HuH-7.5 (cell line): ENCODE measurements around the gene TMEM150A.
A peak's percentile ranks its signal among the peaks of the same experiment; 100 is the strongest.
"Not testable (repeated sequence)": the region's sequence is repeated elsewhere in the genome, so short reads cannot be mapped to it uniquely, and the experiment has no call there.

ENCODE experiments used
- DNase-seq: peaks from one replicate; pipeline ENCODE4 v3.0.0; 2011; ENCODE audit warnings: low spot score

Gene TMEM150A

DNA sequence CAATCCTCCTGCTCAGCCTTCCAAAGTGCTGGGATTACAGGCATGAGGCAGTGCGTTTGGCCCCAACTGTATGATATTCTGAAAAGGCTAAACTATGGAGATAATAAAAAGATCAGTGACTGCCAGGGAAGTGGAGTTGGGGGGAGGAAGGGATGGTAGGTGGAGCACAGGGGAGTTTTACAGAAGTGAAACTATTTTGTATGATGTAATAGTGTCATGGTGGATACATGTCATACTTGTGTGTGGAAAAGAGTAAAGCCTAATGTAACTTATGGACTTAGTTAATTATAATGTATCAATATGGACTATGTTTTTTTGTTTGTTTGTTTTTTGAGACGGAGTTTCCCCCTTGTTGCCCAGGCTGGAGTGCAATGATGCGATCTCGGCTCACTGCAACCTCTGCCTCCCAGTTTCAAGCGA lies 38.3 kb downstream of the TMEM150A start:
- DNase-seq = no peak

GRCh38 chr2:85561280-85562212 lies 41.0 kb downstream of the TMEM150A start, which contains the start of gene GGCX:
TSS of gene GGCX (minus strand) at chr2:85561493. CDS start at chr2:85561428, 65 bp downstream.
- DNase-seq = peak; percentile 77

DNA sequence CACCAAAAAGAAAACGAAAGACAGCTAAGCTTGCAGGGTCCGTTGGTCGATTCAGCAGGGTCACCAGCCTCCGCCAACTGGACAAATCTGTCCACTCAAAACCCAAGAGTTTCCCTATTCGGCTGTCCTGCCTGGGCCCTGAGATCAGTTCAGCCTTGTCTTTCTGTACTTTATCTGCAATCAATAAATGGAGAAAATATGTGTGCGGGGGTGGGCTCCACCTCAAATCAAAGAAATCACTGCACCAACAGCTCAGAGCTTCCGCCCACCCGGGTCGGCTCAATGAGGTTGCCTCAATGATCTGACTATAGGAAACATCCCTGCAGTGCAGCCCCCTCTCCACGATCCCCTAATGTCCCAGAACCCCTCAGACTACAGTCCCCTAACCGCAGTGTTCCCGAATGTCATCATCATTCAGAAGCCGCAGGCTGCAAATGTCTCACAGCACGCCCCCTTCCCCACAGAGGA lies 41.7 kb downstream of the TMEM150A start:
- no peak for DNase-seq

- DNase-seq = not testable (repeated sequence)
These were observed 42.1 kb downstream of the TMEM150A start for GRCh38 chr2:85560403-85560726.

- DNase-seq = no peak
These were observed 44.3 kb downstream of the TMEM150A start for GRCh38 chr2:85558160-85558559.

- DNase-seq = no peak
These were observed 45.4 kb downstream of the TMEM150A start for GRCh38 chr2:85557130-85557529.

DNA sequence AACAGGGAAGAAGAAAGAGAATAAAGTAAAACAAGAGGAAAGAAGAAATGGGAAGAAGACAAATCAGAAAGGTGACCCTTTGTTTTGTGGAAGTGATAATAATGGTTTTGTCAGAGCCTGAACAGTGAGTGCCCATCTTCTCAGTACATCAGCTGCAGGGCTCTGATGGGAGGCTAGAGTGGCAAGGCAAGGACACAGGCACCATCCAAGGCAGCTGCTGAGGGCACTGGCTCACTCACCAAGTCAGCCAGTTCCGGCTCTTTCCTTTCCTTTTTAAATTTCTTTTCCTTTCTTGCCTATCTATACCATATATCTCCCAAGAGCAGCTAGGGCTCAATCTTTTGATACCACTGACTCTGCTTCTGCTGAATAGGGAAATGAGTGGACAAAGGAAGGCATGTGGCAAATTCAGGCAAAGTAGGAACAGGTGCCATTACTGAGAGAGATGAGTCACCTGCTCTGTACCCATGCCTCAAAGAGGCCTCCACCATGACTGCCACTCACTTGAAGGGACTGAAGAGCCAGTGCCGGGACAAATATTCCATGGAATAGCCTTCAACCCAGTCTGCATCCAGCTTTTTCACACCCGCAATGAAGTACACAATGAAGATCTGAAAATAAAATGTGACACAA lies 47.4 kb downstream of the TMEM150A start:
- no peak for DNase-seq

DNA sequence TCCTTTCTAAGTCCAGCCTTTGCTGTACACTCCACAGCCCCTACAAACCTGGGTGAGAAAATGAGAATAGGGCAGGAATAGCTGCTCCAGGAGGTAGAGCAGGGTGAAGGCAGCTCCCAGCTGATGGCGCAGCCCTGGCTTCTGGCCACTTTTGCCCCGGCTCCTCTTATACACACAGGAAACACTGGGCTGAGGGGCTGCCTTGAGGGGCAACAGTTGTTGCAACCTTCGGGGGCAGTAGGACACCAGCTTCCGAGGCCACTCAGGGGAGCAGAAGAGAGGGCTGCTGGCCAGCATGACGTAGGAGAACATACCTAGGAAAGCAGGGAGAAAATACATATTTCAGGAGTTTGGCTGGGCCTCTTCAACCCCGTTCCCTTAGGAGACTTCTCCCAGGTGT lies 49.3 kb downstream of the TMEM150A start:
- no peak for DNase-seq

GRCh38 chr2:85551698-85552678 lies 50.5 kb downstream of the TMEM150A start:
- DNase-seq = peak; percentile 49

GRCh38 chr2:85550486-85550885 lies 52.0 kb downstream of the TMEM150A start:
- DNase-seq = no peak

- no peak for DNase-seq
These were observed 52.7 kb downstream of the TMEM150A start for GRCh38 chr2:85549826-85550225.

DNA sequence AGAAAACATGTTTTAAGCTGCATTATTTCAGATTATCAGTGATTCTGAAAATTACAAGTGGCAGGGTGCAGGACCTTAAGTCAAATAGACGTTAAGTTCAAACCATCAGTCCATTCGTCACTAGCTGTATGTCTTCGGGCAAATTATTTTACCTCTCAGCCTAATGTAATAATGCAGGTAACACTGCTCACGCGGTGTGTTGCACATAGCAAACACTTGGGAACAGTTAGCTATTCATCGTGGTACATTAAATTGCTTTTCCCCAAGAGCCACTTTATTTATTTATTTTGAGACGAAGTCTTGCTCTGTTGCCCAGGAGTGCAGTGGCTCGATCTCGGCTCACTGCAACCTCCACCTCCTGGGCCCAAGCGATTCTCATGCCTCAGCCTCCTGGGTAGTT lies 53.4 kb downstream of the TMEM150A start:
- DNase-seq = no peak

GRCh38 chr2:85548608-85548900 lies 53.9 kb downstream of the TMEM150A start:
- no peak for DNase-seq
